Adrenal gland (tissue), 12 donors: ENCODE measurements around the gene FAM180A. TPM values are rescaled to one million over a fixed set of nuclear protein-coding genes. Genes with fewer than 3 reads are reported as not detected.
"Not testable (repeated sequence)": the region's sequence is repeated elsewhere in the genome, so short reads cannot be mapped to it uniquely, and the experiment has no call there.

Source experiments
- DNase-seq, 7 donors: peaks; one replicate each; pipeline ENCODE4 v3.0.0-alpha.2; 2019 to 2020
- H3K27ac ChIP-seq, 5 donors: fragments of 200-600 bp; sonication (generic) in 4 of 5; 1 replicate in 3 of 5; 2 replicates in 2 of 5; pipeline versions ENCODE4 v1.5.1 to v1.8.0; 2016 to 2020; ENCODE audit warnings: mild to moderate bottlenecking in 1 of 5
- H3K27me3 ChIP-seq: fragments of 200-600 bp; 2 replicates; pipeline ENCODE4 v1.8.0; 2021
- H3K36me3 ChIP-seq, 2 donors: fragments of 200-600 bp; replicated peaks in 1 of 2; 1 replicate in 1 of 2; 2 replicates in 1 of 2; pipeline versions ENCODE4 v1.5.1 to v1.8.0; 2018 to 2022
- H3K4me1 ChIP-seq, 2 donors: fragments of 200-600 bp; replicated peaks in 1 of 2; 1 replicate in 1 of 2; 2 replicates in 1 of 2; pipeline versions ENCODE4 v1.5.1 to v1.8.0; 2018 to 2021
- H3K4me3 ChIP-seq, 4 donors: fragments of 200-600 bp; sonication (generic) in 3 of 4; one replicate each; pipeline ENCODE4 v1.5.1; 2016 to 2018
- H3K9me3 ChIP-seq, 3 donors: fragments of 200-600 bp; sonication (generic) in 1 of 3; replicated peaks in 1 of 3; 1 replicate in 2 of 3; 2 replicates in 1 of 3; pipeline versions ENCODE4 v1.5.1 to v1.8.0; 2016 to 2021
- POLR2A ChIP-seq, 2 donors: fragments of 450-650 bp; IDR thresholded peaks; one replicate each; pipeline ENCODE4 v1.6.1; 2017; ENCODE audit warnings: antibody characterized with exemption in 2 of 2, mild to moderate bottlenecking in 2 of 2, moderate library complexity in 1 of 2
- WGBS, 4 donors: extraction: QIAGEN DNeasy Blood & Tissue Kit in 2 of 4; methylation state at CpG; one replicate each; pipeline versions ENCODE4 v1.1.5 to v1.1.7; 2013 to 2017; 5-methylcytosine and 5-hydroxymethylcytosine counted together
- intact Hi-C, 2 donors: fragments of 100-400 bp; cut with DNase I; formaldehyde crosslinking; loops; one replicate each; pipeline versions ENCODE4 v1.14.1 to v1.15.0; 2022 to 2023
- polyA plus RNA-seq, 3 donors: library from polyadenylated mRNA; stranded (reverse); fragments of 200-250 nt in 2 of 3; fragments of 350-450 nt in 1 of 3; fragmentation: Illumina TruSeq in 1 of 3; extraction: RNeasy Lipid Tissue Mini Kit (QIAGEN cat#74804) in 1 of 3; gene quantifications; one replicate each; pipeline ENCODE4 v1.2.3, GENCODE V29; 2013 to 2014
- total RNA-seq, 9 donors: library from RNA; depleted of rRNA in 4 of 9; stranded (reverse); fragments of >200 nt in 4 of 9; fragments of 120-200 nt in 1 of 9; fragmentation: NEBNext Ultra II Directional in 1 of 9; extraction: Animal tissue kit (Norgen Biotek cat#: 25700) in 1 of 9; gene quantifications; one replicate each; pipeline versions ENCODE4 v1.1.0 to v1.2.4, GENCODE V29; 2013 to 2023
- TF ChIP-seq, protein P1 (sequence below), 6 experiments: fragments of 450-650 bp in 4 of 6; fragments of 200-600 bp in 2 of 6; sonication (generic) in 1 of 6; IDR thresholded peaks; 1 replicate in 5 of 6; 2 replicates in 1 of 6; pipeline versions ENCODE4 v1.5.1 to v1.8.0; 2016 to 2021; ENCODE audit warnings: antibody characterized with exemption in 6 of 6, mild to moderate bottlenecking in 2 of 6, moderate library complexity in 1 of 6
- donor health status: healthy with polysubstance abuse.
- donor health status: Bipolar disorder and iron deficiency.
- donor health status: DM: yes; HTN: yes; CAD: no.
- donor health status: DM: no; HTN: no; CAD: no.
- donor health status: DM: no; HTN: no; CAD: no.
- donor health status: DM: yes; HTN: yes; CAD: no.

Gene FAM180A
- total and polyA plus RNA-seq, 12 donors: 0.17 to 20.4 (median 4.0) TPM

DNA sequence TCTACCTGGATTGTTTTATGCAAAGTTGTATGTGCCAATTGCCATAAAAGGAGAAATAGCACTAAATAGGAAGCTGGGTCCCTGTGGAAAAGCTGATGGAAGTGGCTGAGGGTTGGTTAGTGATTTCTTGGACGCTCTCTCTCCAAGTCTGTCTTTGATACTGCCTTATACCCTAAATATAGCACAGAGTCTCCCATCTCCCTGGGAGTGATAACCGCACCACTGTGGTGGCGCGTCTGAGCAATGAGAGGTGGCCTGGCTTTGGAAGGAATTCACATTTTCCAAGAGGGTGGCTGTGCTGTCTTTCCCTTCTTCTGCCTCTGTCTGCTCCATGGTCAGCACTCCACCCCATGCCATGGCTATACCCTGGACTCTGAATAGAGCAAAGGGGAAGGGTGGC, 55.1 kb downstream of the FAM180A start:
- DNase-seq: no peak
- H3K36me3 ChIP-seq: no peaks in the 10 kb centered on the region
- no peaks in the 10 kb centered on the region for H3K4me1 ChIP-seq
- no peaks in the 10 kb centered on the region for H3K9me3 ChIP-seq
- H3K27ac ChIP-seq: no peak overlapping the region
- H3K27me3 ChIP-seq: no peaks in the 10 kb centered on the region
- intact Hi-C loops: no loop called here
- WGBS, 4 donors: 96 to 97% (median 97%) methylated on average over 2 to 4 of the region's 4 CpGs
- TF ChIP-seq, protein P1, sequence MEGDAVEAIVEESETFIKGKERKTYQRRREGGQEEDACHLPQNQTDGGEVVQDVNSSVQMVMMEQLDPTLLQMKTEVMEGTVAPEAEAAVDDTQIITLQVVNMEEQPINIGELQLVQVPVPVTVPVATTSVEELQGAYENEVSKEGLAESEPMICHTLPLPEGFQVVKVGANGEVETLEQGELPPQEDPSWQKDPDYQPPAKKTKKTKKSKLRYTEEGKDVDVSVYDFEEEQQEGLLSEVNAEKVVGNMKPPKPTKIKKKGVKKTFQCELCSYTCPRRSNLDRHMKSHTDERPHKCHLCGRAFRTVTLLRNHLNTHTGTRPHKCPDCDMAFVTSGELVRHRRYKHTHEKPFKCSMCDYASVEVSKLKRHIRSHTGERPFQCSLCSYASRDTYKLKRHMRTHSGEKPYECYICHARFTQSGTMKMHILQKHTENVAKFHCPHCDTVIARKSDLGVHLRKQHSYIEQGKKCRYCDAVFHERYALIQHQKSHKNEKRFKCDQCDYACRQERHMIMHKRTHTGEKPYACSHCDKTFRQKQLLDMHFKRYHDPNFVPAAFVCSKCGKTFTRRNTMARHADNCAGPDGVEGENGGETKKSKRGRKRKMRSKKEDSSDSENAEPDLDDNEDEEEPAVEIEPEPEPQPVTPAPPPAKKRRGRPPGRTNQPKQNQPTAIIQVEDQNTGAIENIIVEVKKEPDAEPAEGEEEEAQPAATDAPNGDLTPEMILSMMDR (IDR thresholded peaks at IDR 0.05): no peak
- TF ChIP-seq POLR2A (IDR thresholded peaks at IDR 0.05): no peak
- no peak overlapping the region for H3K4me3 ChIP-seq

DNA sequence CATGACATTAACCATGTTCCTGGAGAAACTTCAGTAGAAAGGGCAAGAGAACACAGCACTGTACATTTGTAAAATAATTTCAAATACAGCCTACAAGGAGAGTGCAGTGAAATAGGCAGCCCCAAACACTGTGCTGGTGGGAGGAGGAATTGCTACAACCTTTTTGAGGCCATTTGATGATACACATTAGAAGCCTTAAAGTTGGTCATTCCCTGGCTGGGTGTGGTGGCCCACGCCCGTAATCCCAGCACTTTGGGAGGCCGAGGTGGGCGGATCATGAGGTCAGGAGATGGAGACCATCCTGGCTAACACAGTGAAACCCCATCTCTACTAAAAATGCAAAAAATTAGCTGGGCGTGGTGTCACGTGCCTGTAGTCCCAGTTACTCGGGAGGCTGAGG, 56.0 kb downstream of the FAM180A start:
- DNase-seq, H3K27ac ChIP-seq, H3K27me3 ChIP-seq, H3K36me3 ChIP-seq, H3K4me3 ChIP-seq, H3K9me3 ChIP-seq, intact Hi-C loops, H3K4me1 ChIP-seq: not testable (repeated sequence)
- WGBS, 4 donors: 97 to 99% (median 98%) methylated on average over 6 to 7 of the region's 7 CpGs

DNA sequence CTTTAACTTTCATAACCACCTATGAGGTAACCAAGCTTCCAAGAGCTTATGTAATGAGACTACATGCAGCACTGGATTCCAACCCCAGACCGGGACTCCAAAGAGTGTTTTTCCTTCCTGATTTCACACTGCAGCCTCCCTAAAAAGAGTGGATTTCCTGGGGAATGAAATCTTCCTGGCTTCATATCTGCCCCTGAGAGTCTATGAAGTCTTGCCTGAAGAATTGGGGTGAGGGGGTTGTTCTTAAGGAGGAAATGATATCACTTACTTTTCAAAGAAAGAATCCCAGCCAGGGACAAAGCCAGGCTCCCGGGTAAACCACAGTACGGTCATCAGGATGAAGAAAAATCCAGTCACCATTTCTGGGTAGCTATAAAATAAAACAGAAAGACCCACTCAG, 56.6 kb downstream of the FAM180A start:
- no peak for DNase-seq
- no peak overlapping the region for H3K27ac ChIP-seq
- no peaks in the 10 kb centered on the region for H3K27me3 ChIP-seq
- H3K9me3 ChIP-seq: no peaks in the 10 kb centered on the region
- no peaks in the 10 kb centered on the region for H3K4me1 ChIP-seq
- no peaks in the 10 kb centered on the region for H3K36me3 ChIP-seq
- no peak for TF ChIP-seq POLR2A (IDR thresholded peaks at IDR 0.05)
- TF ChIP-seq, protein P1 (IDR thresholded peaks at IDR 0.05): no peak
- intact Hi-C loops: no loop called here
- H3K4me3 ChIP-seq: no peak overlapping the region
- WGBS, 4 donors: 73 to 91% (median 82%) methylated on average over 3 of the region's 3 CpGs

DNA sequence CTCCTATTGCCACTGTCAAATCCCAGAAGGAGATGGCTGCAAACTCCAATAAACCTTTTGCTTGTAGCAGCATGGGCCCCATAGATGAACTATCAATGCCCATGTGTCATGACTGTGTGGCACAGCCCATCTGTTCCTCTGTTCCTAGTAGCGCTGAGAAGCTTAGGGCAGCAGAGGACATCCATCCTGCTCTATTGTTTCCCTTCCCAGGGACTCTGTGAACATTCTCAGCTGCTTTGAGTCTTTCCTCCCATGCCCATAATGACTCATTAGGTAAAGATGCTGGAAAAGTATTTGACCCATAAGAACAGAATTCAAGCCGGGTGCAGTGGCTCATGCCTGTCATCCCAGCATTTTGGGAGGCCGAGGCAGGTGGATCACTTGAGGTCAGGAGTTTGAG, 58.0 kb downstream of the FAM180A start:
- no peak overlapping the region for H3K27ac ChIP-seq
- TF ChIP-seq, protein P1 (IDR thresholded peaks at IDR 0.05): no peak
- no peak for TF ChIP-seq POLR2A (IDR thresholded peaks at IDR 0.05)
- intact Hi-C loops: no loop called here
- H3K4me1 ChIP-seq: peaks cover 0 to under 1% of the 10 kb centered on the region in 2 donors
- 96 to 100% (median 98%) methylated on average over 3 of the region's 3 CpGs for WGBS, 4 donors
- H3K9me3 ChIP-seq: no peaks in the 10 kb centered on the region
- no peak for DNase-seq
- no peaks in the 10 kb centered on the region for H3K27me3 ChIP-seq
- H3K4me3 ChIP-seq: no peak overlapping the region
- H3K36me3 ChIP-seq: no peaks in the 10 kb centered on the region

DNA sequence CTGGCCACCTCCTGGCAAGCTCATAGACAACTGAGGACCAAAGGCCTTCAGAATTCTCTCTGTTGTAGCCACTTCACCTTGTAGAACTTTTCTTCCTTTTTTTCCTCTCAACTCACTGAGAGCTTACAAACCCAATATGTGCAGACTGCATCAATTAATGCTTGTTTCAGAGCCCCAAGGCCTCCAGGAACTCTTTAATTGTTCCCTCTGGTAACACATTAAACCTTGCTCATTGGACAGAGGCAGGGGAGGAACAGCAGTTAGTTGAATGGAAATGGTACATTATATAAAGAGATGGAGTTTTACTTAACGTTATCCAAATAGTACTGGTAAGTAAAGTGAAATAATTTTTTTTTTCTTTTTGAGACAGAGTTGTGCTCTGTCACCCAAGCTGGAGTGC, 61.1 kb downstream of the FAM180A start:
- TF ChIP-seq POLR2A (IDR thresholded peaks at IDR 0.05): no peak
- TF ChIP-seq, protein P1 (IDR thresholded peaks at IDR 0.05): no peak
- H3K27ac ChIP-seq: no peak overlapping the region
- WGBS, 4 donors: 0 to 54% (median 39%) methylated on average over 1 of the region's 1 CpG
- no peak for DNase-seq
- intact Hi-C loops: loop anchor here in 1 of 2 donors (10.0 kb wide), 1 partner anchor 327 kb away; no protein-coding TSS in a partner anchor
- H3K36me3 ChIP-seq: no peaks in the 10 kb centered on the region
- no peaks in the 10 kb centered on the region for H3K27me3 ChIP-seq
- H3K4me3 ChIP-seq: no peak overlapping the region
- H3K4me1 ChIP-seq: peaks cover 0 to 21% of the 10 kb centered on the region in 2 donors
- H3K9me3 ChIP-seq: no peaks in the 10 kb centered on the region
